T-helper 1 cell treated with Interleukin-12 subunit alpha and Interleukin-12 subunit beta and Interleukin-4 antibody, amounts not matched to agents 30 μg/mL and 1 μg/mL, for 36 hours (primary cell): ENCODE results near the gene LSAMP.
"Not testable (repeated sequence)": the region's sequence is repeated elsewhere in the genome, so short reads cannot be mapped to it uniquely, and the experiment has no call there.

ENCODE experiments used
- H3K27ac Mint-ChIP-seq: one replicate; pipeline ENCODE4 v1.8.0; 2021; ENCODE audit warnings: mild to moderate bottlenecking, mixed read lengths
- H3K27me3 Mint-ChIP-seq: one replicate; pipeline ENCODE4 v1.8.0; 2021; ENCODE audit warnings: low read depth, mixed read lengths
- H3K36me3 Mint-ChIP-seq: one replicate; pipeline ENCODE4 v1.8.0; 2021; ENCODE audit warnings: low read depth, mixed read lengths
- H3K4me1 Mint-ChIP-seq: one replicate; pipeline ENCODE4 v1.8.0; 2021; ENCODE audit warnings: low read depth, mixed read lengths
- H3K4me3 Mint-ChIP-seq: one replicate; pipeline ENCODE4 v1.8.0; 2021; ENCODE audit warnings: mild to moderate bottlenecking, moderate library complexity, mixed read lengths
- H3K9me3 Mint-ChIP-seq: one replicate; pipeline ENCODE4 v1.8.0; 2021; ENCODE audit warnings: mixed read lengths

The LSAMP gene

GRCh38 chr3:115852278-115852677 is 593.0 kb downstream of the LSAMP start:
- Mint-ChIP-seq H3K4me3 (no peak overlapping the region), H3K27ac (no peak overlapping the region), H3K9me3 (no peaks in the 10 kb centered on the region), H3K4me1 (no peaks in the 10 kb centered on the region), H3K27me3 (no peaks in the 10 kb centered on the region), H3K36me3 (no peaks in the 10 kb centered on the region)

GRCh38 chr3:115851571-115851970 is 593.7 kb downstream of the LSAMP start:
- H3K36me3 Mint-ChIP-seq = no peaks in the 10 kb centered on the region
- H3K4me3 Mint-ChIP-seq = no peak overlapping the region
- no peak overlapping the region for H3K27ac Mint-ChIP-seq
- no peaks in the 10 kb centered on the region for H3K9me3 Mint-ChIP-seq
- no peaks in the 10 kb centered on the region for H3K4me1 Mint-ChIP-seq
- no peaks in the 10 kb centered on the region for H3K27me3 Mint-ChIP-seq

GRCh38 chr3:115848641-115849040 is 596.6 kb downstream of the LSAMP start:
- Mint-ChIP-seq H3K4me3 (no peak overlapping the region), H3K4me1 (no peaks in the 10 kb centered on the region), H3K9me3 (no peaks in the 10 kb centered on the region), H3K27ac (no peak overlapping the region), H3K27me3 (no peaks in the 10 kb centered on the region), H3K36me3 (no peaks in the 10 kb centered on the region)

GRCh38 chr3:115845986-115846385 is 599.3 kb downstream of the LSAMP start:
- no peaks in the 10 kb centered on the region for H3K36me3 Mint-ChIP-seq
- H3K4me1 Mint-ChIP-seq = no peaks in the 10 kb centered on the region
- no peaks in the 10 kb centered on the region for H3K27me3 Mint-ChIP-seq
- H3K27ac Mint-ChIP-seq = no peak overlapping the region
- no peaks in the 10 kb centered on the region for H3K9me3 Mint-ChIP-seq
- H3K4me3 Mint-ChIP-seq = no peak overlapping the region

GRCh38 chr3:115844729-115845128 is 600.6 kb downstream of the LSAMP start:
- H3K36me3 Mint-ChIP-seq, H3K27me3 Mint-ChIP-seq, H3K27ac Mint-ChIP-seq, H3K4me1 Mint-ChIP-seq, H3K9me3 Mint-ChIP-seq, H3K4me3 Mint-ChIP-seq: not testable (repeated sequence)

GRCh38 chr3:115843206-115843605 is 602.1 kb downstream of the LSAMP start:
- H3K36me3 Mint-ChIP-seq = no peaks in the 10 kb centered on the region
- H3K4me1 Mint-ChIP-seq = no peaks in the 10 kb centered on the region
- no peaks in the 10 kb centered on the region for H3K9me3 Mint-ChIP-seq
- no peak overlapping the region for H3K4me3 Mint-ChIP-seq
- peaks cover 3% of the 10 kb centered on the region for H3K27me3 Mint-ChIP-seq
- no peak overlapping the region for H3K27ac Mint-ChIP-seq

- H3K4me3 Mint-ChIP-seq = no peak overlapping the region
- H3K27ac Mint-ChIP-seq = no peak overlapping the region
- no peaks in the 10 kb centered on the region for H3K9me3 Mint-ChIP-seq
- H3K4me1 Mint-ChIP-seq = no peaks in the 10 kb centered on the region
- H3K27me3 Mint-ChIP-seq = peaks cover 10% of the 10 kb centered on the region
- H3K36me3 Mint-ChIP-seq = no peaks in the 10 kb centered on the region
Observed at GRCh38 chr3:115839246-115839645, 606.0 kb downstream of the LSAMP start.

GRCh38 chr3:115838786-115839185 is 606.5 kb downstream of the LSAMP start:
- no peaks in the 10 kb centered on the region for H3K4me1 Mint-ChIP-seq
- H3K36me3 Mint-ChIP-seq = no peaks in the 10 kb centered on the region
- H3K27ac Mint-ChIP-seq = no peak overlapping the region
- no peaks in the 10 kb centered on the region for H3K9me3 Mint-ChIP-seq
- H3K27me3 Mint-ChIP-seq = peaks cover 11% of the 10 kb centered on the region
- H3K4me3 Mint-ChIP-seq = no peak overlapping the region

- Mint-ChIP-seq H3K27me3 (peaks cover 11% of the 10 kb centered on the region), H3K27ac (no peak overlapping the region), H3K9me3 (no peaks in the 10 kb centered on the region), H3K4me3 (no peak overlapping the region), H3K36me3 (no peaks in the 10 kb centered on the region), H3K4me1 (no peaks in the 10 kb centered on the region)
Observed at GRCh38 chr3:115836944-115837343, 608.3 kb downstream of the LSAMP start.

- Mint-ChIP-seq H3K9me3 (no peaks in the 10 kb centered on the region), H3K27me3 (peaks cover 17% of the 10 kb centered on the region), H3K27ac (no peak overlapping the region), H3K4me1 (no peaks in the 10 kb centered on the region), H3K4me3 (no peak overlapping the region), H3K36me3 (no peaks in the 10 kb centered on the region)
Observed at GRCh38 chr3:115835946-115836345, 609.3 kb downstream of the LSAMP start.

GRCh38 chr3:115834068-115834467 is 611.2 kb downstream of the LSAMP start:
- H3K4me3 Mint-ChIP-seq = no peak overlapping the region
- H3K27me3 Mint-ChIP-seq = peaks cover 14% of the 10 kb centered on the region
- H3K9me3 Mint-ChIP-seq = no peaks in the 10 kb centered on the region
- no peaks in the 10 kb centered on the region for H3K36me3 Mint-ChIP-seq
- no peaks in the 10 kb centered on the region for H3K4me1 Mint-ChIP-seq
- H3K27ac Mint-ChIP-seq = no peak overlapping the region

GRCh38 chr3:115833074-115833473 is 612.2 kb downstream of the LSAMP start:
- no peaks in the 10 kb centered on the region for H3K9me3 Mint-ChIP-seq
- H3K4me1 Mint-ChIP-seq = no peaks in the 10 kb centered on the region
- H3K27ac Mint-ChIP-seq = no peak overlapping the region
- H3K27me3 Mint-ChIP-seq = peaks cover 17% of the 10 kb centered on the region
- no peaks in the 10 kb centered on the region for H3K36me3 Mint-ChIP-seq
- no peak overlapping the region for H3K4me3 Mint-ChIP-seq

- no peaks in the 10 kb centered on the region for H3K4me1 Mint-ChIP-seq
Observed at GRCh38 chr3:115832265-115832664, 613.0 kb downstream of the LSAMP start.

GRCh38 chr3:115831864-115832263 is 613.4 kb downstream of the LSAMP start:
- Mint-ChIP-seq H3K27ac (no peak overlapping the region), H3K27me3 (peaks cover 22% of the 10 kb centered on the region), H3K4me3 (no peak overlapping the region), H3K9me3 (no peaks in the 10 kb centered on the region), H3K36me3 (no peaks in the 10 kb centered on the region), H3K4me1 (no peaks in the 10 kb centered on the region)

More at GRCh38 chr3:115832265-115832664, 613.0 kb downstream of the LSAMP start:
- no peak overlapping the region for H3K4me3 Mint-ChIP-seq
- no peak overlapping the region for H3K27ac Mint-ChIP-seq
- H3K36me3 Mint-ChIP-seq = no peaks in the 10 kb centered on the region
- H3K27me3 Mint-ChIP-seq = peaks cover 22% of the 10 kb centered on the region
- no peaks in the 10 kb centered on the region for H3K9me3 Mint-ChIP-seq

- Mint-ChIP-seq H3K27me3 (peaks cover 18% of the 10 kb centered on the region), H3K27ac (no peak overlapping the region), H3K4me3 (no peak overlapping the region)
Observed at GRCh38 chr3:115830764-115831395, 614.4 kb downstream of the LSAMP start.

GRCh38 chr3:115828401-115828800 is 616.9 kb downstream of the LSAMP start:
- no peaks in the 10 kb centered on the region for H3K36me3 Mint-ChIP-seq
- H3K27me3 Mint-ChIP-seq = peaks cover 14% of the 10 kb centered on the region
- H3K4me3 Mint-ChIP-seq = no peak overlapping the region
- H3K9me3 Mint-ChIP-seq = no peaks in the 10 kb centered on the region
- H3K27ac Mint-ChIP-seq = no peak overlapping the region
- no peaks in the 10 kb centered on the region for H3K4me1 Mint-ChIP-seq

More at GRCh38 chr3:115830764-115831395, 614.4 kb downstream of the LSAMP start:
- Mint-ChIP-seq H3K9me3 (no peaks in the 10 kb centered on the region), H3K4me1 (no peaks in the 10 kb centered on the region), H3K36me3 (no peaks in the 10 kb centered on the region)
